Nucleus accumbens (tissue), 56 donors: ENCODE data around the gene CACHD1.

Experiments
- DNase-seq, 56 donors: peaks; one replicate each; lab custom pipeline; 2025; lab: John Stamatoyannopoulos, UW

Gene CACHD1

DNA sequence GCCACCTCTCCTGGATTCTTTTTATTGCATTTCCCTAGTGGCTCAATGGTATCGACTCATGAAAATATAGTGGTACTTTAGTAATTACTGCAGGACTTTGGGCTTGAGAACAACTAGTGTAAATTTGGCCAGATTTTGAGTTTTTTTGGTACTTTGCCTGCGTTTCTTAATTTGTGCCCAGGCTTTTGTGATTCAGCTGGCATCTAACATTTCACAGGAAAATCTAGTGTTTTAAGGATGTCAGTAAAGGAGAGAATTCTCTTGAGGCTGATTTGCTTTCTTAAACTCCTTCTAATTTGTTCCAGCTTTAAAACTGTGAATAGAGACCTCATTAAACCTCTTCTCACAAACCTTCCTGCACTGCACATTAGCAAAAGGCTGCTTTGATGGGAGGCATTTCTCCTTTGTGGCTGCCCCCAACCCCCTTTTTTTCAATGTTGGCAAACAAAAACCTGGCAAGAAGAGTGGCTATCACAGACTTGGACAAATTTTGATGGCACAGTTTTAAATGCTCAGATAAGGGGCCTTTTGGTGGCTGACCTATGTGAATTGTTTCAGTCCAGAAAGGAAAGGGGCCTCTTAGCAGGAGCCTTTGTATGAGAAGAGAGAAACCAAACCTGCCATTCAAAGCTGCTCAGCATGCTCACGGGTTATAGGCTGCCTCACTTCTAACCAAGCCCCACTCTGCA is 161.6 kb downstream of the CACHD1 start:
- DNase-seq, result peak in 15 of 56 donors; percentile 1 to 48 (median 18)

DNA sequence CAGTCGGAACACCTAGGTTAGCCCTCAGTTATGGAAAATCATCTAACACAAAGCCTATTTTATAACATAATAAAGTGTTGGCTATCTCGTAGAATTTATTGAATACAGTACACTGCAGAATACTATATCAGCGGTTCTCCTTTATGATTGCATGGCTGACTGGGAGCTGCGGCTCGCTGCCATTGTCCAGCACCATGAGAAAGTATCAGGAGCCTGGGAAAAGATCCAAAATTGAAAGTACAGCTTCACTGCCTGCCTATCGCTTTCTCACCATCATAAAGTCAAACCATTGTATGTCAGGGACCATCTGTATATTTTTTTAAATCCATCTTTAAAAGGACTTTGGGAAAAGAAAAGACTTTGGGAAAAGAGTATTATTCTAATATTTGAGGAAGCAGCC is 163.0 kb downstream of the CACHD1 start:
- no peak for DNase-seq

DNA sequence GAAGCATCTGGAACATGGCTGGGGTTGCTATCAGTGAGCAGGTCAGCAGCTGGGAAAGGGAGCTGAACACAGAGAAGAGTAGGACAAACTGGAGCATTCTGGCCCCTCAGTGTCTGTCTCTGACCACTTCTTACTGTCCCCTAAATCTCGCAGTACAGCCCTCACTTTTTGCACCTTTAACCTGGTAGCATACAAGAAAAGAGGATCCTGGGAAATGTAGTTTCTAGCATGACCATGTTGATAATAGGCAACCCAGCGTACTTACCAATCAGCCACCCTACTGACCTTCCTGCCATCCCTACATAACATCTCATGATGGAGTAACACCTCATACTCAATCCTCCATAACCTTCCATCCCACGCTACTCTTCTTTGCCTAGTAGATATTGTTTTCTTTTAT is 175.8 kb downstream of the CACHD1 start:
- no peak for DNase-seq

DNA sequence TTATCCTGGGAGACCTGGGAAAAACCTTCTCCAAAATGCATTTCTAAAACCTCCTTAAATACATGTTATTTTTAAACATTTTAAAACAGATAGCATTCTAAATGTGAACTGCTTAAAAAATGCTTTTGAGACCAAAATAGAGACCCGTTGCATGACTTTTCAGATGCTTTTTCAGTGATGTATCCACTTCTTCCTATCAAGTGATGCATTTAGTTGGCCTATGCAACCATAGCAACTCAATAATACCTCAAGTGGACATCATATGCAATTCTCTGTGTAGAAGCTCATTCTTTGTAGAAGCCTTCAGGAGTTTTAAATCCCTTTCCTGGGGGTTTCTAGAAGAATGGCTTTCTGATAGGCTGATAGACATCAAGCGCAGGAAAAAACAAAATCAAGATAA is 180.5 kb downstream of the CACHD1 start:
- DNase-seq, result no peak

DNA sequence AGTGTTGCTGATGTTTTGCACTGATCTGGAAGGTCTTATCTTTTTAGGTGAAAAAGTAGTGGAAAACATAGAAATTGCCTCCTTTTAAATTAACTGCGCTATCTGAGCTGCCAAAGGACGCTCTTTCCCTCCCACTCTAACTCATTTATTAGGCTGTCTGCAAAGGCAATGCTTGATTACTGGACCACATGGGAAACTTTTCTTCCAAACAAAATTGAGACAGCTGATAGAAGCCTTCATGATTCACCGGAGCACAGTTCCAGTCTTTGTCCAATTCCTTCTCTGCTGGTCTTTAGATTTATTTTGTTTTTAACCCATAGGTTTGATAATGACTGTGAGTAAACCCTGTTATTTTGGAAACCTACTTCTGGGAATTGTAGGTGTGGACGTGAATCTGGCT is 181.9 kb downstream of the CACHD1 start:
- no peak for DNase-seq

DNA sequence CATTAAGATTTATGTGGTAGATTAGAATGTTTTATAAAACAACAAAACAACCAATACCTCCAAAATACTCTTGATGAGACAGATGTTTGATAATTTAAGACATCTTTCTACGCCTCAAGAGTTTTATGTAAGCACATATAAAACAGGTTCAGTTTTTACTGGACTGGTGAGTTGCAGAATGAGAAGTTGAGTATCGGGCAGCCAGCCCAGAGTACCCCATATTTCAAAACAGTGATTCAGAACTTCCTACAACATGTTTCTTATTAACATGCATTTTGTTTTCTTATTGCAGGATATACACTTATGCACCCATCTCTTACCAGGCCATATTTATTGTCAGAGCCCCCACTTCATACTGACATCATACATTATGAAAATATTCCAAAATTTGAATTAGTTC is 183.5 kb downstream of the CACHD1 start:
- DNase-seq, result no peak

DNA sequence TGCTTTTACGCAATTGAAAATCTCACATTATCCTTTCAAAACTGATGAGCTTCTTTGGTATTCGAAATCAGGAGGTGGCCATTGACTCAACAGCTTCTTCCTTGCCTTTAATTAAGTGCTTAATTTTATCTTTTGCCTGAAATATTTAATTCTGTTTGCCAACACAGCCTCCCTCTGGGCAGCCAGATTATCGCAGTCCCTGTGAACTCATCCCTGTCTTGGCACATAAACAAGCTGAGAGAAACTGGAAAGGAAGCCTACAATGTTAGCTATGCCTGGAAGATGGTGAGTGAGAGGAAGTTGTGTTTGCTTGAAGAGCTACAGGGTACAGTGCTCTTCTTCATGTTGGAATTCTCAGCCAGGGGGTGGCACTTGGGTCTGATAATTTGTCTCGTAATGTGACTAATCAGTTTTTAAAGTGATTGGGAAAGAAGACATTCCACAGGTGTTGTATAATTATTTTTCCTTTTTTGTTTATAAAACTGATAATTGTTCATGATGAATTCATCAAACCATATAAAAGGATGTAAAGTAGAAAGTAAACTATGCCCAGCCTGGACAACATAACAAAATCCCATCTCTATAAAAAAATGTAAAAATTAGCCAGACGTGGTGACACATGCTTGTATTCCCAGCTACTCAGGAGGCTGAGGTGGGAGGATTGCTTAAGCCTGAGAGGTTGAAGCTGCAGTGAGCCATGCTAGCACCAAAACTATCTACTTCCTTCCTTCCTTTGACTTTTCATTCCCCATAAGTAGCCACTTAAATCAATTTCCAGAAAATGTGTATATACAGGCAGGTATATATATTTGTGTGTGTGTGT is 184.8 kb downstream of the CACHD1 start:
- no peak for DNase-seq

DNA sequence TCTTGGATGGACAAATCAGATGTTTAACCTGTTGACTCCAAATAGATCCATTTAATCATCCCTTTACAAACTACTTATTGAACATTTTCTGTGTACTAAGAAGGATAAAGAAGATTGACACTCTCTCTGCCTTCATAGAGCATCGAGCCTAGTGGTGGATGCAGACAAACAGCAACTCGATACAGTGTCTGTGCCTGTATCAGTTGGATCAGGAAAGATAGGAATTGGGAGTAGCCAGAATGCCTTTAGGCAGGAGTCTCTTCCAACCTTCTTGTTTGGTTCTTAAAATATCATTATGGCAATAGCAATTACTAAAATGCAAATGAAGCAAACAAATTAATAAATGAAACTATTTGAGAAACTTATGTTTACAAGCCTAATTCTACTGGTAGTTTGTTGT is 185.9 kb downstream of the CACHD1 start:
- DNase-seq, result no peak

DNA sequence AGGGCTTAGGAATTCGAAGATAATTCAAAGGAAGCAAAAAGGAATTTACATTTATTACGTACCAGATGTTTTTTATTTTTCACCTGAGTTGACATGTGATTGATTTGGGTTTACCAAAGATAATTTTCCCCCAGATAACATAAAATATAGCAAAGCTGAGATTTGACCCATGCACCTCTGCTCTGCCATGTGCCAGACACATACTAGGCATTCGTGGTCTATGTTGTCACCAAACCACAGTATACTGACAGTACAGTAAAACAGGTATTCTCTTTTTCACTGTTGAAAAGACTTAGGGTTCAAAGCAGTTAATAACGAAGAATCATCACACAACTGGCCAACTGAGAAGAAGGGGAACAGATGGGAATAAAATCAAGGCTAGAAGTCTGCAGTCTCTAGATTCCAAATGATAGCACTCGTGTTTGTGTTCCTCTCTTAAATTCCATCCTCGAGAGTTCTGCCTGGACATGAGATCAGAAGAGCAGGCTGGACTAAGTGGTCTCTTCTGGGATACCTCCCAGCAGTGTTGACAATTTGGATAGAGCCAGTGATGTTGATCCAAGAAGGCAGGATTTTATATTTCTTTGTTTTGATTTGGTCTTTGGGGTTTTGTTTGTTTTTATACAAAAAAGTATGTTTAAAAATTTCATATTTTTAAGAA is 189.7 kb downstream of the CACHD1 start:
- no peak for DNase-seq

DNA sequence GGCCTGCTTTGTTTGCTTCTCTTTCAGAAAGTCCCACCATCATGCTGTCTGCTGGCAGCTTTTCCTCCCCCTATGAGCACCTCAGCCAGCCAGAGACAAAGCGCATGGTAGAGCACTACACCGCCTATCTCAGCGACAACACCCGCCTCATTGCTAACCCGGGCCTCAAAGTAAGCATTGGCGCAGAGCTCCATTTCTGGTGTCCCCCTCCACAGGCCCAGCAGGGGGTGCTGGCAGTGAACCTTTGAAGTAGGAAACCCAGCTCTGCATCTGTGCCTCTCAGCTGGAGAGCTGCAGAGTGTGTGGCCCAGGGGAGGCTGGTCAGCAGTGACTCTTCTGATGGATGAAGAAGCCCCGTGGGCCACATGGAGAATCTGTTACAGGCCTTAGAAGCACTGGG is 193.7 kb downstream of the CACHD1 start:
- peak in 16 of 56 donors; percentile 2 to 55 (median 28) for DNase-seq

DNA sequence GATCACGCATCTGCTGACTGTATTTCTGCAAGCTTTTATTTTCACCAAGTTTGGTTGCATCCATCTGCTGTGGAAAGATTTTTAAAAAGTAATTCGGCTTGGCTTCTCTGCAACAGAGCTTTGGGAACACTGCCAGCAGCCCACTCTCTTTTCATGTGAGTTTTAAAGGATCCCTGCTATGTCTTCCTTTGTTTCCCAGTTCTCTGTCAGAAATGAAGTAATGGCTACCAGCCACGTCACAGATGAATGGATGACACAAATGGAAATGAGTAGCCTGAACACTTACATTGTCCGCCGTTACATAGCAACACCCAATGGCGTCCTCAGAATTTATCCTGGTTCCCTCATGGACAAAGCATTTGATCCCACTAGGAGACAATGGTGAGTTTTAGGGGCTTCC is 194.4 kb downstream of the CACHD1 start:
- peak in 34 of 56 donors; percentile 2 to 85 (median 41) for DNase-seq

DNA sequence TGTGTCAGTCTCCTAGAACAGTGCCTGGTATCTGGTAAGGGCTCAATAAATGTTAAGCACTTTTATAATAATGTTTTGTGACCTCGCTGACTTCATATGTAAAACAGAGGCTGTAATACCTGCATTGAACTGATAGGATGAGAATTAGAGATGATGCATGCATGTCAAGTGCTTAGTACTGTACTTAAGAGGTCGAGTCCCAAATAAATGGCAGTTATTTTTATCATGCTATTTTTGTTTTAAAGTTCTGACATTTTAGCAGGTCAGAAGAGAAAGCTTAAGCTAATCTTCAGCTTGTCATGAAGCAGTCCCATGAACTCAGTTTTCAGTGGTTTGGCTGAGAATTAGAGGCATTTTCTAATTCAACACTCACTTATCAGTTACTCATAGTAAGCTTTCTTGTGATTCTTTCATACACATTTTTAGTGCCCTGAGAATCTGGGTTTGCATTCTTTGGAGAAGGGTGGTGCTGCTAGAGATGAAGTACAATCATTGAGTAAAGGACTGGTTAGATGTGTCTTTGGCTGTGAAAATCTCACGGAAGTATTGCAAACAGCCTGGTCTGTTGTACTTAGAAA is 199.3 kb downstream of the CACHD1 start:
- no peak for DNase-seq

DNA sequence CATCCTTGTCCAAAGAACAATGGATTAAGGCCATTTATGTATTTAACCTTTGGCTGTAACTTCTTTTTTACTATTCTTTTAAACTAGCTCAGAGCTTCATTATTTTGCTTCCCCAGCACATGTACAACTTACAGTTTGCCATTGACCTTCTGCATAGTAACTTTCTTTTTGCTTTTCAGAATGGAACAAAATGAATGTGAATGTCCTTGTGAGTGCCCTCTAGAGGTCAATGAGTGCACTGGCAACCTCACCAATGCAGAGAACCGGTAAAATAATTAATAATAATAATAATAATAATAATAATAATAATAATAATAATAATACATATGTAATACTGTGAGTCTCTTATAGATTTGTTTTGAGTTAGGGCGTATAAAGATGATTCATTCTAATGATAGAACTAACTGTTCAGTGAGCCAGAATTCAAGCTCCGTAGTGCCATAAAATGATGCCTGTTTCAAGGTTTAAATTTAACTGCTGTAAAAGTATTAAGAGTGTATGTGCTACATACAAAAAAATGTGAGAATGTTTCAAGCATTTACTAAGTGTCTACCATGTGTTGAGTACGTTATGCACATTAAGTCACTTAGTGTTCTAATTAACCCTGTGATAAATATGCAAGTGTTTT is 205.9 kb downstream of the CACHD1 start:
- DNase-seq, result no peak

DNA sequence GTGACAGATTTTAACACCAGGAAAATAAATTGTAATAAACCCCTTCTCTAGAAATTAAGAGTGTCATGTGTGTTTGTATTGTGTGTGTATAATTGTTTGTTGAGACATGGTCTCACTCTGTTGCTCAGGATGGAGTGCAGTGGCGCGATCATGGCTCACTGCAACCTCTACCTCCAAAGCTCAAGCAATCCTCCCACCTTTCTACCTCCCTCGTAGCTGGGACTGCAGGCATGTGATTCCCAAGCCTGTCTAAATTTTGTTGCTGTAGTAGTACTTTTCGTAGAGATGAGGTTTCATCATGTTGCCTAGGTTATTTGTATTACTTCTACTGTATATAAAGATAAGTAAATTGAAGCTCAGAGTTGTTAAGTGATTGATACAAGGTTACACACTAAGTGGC is 206.5 kb downstream of the CACHD1 start:
- DNase-seq, result peak in 2 of 56 donors; percentile 7 to 20

DNA sequence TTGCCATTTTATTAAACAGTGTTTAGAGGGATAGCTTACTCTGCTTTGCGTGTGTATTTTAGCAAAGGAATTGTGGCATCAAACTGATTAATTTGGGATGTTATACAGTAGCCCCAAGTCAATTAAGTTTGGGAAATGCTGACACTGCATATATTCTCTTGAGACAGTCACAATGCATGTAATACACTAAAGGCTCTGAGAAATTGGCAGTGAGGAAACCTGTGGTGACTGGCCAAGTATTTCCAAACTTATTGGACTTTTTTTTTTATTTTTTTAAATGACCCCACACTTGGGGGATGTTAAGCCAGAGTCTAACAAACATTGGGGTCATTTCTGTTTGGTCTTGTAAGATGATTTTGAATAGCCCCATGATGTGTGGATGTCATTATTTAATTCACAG is 207.6 kb downstream of the CACHD1 start:
- DNase-seq, result no peak

DNA sequence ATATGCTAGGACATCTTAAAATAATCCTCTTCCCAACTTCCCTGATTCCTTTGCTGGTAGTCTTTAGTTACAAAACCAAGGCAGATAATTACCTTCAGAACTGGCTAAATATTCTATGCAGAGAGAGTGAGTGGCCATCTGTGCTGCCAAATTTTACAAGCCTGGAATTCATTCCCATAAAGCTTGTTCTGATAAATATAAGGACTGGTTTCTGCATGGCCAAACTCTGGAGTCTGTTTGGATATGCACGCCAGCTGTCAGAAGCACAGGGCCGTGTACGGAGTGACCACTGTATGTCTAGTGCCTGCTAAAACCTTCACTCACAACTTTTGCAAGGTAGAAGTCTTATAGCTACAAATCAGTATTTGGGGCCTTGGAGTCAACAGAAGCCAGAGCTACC is 208.4 kb downstream of the CACHD1 start:
- no peak for DNase-seq

DNA sequence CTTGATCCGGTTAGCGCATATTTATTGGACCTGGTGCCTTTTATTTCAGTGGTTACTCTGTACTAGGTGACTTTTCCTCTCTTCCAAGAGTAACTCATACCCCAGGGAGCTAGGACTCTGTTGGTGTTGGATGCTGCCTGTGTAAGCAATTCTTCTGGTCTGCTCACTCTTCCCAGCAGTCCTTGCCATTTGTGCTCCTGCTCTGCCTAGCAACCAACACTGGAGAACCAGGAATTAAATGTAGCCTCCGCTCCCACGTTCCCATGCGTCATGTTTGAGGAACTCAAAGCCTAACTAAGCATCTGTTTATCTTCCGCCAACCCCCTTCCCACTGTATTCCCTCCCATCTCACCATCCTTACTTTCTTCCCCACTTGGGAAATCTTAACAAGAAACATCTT is 209.2 kb downstream of the CACHD1 start:
- peak in 1 of 56 donors; percentile 9 for DNase-seq

DNA sequence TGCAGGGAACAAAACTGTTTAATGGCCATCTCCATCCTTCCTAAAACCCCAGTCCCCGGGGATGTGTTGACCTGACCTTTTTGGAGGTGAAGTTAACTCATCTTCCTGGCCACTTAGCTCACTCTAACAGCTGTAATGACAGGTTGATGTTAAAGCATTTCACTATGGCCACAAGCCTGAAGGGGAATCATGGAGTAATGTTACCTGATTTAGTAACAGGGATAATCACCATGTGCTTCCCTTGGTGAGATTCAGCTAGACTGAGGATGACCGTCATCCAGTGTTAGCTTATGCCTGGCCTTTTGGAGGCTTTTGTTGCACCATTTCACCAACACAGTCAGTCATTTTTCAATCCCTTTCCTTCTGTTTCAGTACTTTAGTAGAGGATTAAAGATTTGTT is 210.7 kb downstream of the CACHD1 start:
- no peak for DNase-seq

DNA sequence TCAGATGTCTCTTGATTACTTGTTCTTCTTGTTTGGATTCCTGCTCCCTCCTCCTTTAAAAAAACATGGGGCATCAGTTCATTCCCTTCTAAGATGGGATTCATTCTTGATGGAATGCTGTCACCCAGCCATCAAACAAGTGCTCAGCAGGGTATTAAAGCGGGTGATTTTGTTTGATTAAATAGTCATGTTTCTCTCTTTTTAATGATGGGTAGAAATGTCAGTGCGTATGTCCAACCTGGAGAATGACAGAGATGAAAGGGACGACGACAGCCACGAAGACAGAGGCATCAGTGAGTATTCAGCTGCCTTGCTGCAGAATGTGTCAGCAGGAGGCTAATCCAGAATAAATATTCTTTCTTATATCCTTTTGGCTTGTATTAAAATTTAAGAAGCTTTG is 211.1 kb downstream of the CACHD1 start:
- DNase-seq, result no peak

DNA sequence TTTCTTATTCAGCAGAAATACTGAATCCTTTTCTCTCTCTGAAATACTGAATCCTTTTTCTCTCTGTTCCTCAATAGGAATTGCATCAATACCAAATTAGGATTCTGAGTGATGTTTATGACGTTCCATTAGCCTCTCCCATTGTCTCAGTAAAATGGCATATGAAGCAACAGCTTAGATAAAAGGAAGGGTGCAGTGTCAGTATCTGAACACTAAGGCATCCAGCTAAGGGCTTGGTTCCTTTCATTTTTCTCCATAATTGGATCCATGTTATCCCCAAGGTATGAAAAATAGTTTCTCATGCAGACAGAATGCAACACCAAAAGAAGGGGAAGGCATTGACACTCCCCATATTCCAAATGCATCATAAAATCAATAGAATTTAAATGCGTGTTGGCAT is 213.5 kb downstream of the CACHD1 start:
- DNase-seq, result no peak

DNA sequence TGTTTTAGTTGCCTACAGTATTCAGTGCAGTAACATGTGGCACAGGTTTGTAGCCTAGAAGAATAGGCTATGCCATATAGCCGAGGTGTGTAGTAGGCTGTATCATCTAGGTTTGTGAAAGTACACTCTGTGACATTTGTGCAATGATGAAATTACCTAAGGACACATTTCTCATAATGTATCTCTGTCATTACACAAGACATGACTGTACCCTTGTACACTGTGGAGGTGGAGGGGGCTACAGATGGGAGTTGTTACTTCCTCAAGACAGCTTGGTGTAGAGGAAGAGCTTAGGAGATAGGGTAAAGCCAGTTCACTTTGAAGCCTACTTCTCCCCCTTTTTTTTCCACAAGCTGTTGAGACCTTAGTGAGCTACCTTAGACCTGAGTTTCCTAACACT is 215.3 kb downstream of the CACHD1 start:
- DNase-seq, result no peak
